ENCODE results near the gene KCNK4. TPM values are rescaled to one million over a fixed set of nuclear protein-coding genes. Genes with fewer than 3 reads are reported as not detected.

Gene KCNK4
- total and polyA plus RNA-seq, 8 donors: not detected

GRCh38 chr11:64320556-64320955 is 29.5 kb downstream of the KCNK4 start:
- Histone ChIP-seq H3K9me3 (no peaks in the 10 kb centered on the region), H3K27ac (peak overlapping the region; percentile 84 to 99 (median 95)), H3K27me3 (no peaks in the 10 kb centered on the region), H3K4me3 (no peak overlapping the region), H3K4me1 (peaks cover 25 to 61% (median 58%) of the 10 kb centered on the region in 4 donors), H3K36me3 (peaks cover 21 to 42% (median 38%) of the 10 kb centered on the region in 4 donors)
- intact Hi-C loops (cut with DNase I; ENCODE audit: low total_unique reads): no loop called here
- peak in 1 of 2 donors; percentile 5 for DNase-seq
- no peak for TF ChIP-seq POLR2AphosphoS5 (IDR thresholded peaks at IDR 0.05)
- TF ChIP-seq EP300 (IDR thresholded peaks at IDR 0.05): no peak
- TF ChIP-seq POLR2A (IDR thresholded peaks at IDR 0.05): no peak
- TF ChIP-seq CTCF (IDR thresholded peaks at IDR 0.05): no peak
- WGBS, 5 donors: 88 to 93% (median 90%) methylated on average over 4 to 7 of the region's 7 CpGs

DNA sequence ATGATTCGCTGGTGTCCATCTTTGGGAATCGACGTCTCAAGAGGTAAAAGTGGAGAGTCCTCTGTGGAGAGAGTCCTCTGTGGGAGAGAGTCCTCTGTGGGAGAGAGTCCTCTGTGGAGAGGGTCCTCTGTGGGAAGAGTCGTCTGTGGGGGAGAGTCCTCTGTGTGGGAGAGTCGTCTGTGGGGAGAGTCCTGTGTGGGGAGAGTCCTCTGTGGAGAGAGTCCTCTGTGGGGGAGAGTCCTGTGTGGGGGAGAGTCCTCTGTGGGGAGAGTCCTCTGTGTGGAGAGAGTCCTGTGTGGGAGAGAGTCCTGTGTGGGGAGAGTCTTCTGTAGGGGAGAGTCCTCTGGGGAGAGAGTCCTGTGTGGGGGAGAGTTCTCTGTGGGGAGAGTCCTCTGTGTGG is 29.9 kb downstream of the KCNK4 start:
- no peaks in the 10 kb centered on the region for H3K27me3 ChIP-seq
- H3K4me1 ChIP-seq: peaks cover 25 to 59% (median 54%) of the 10 kb centered on the region in 4 donors
- H3K36me3 ChIP-seq: peaks cover 18 to 38% (median 33%) of the 10 kb centered on the region in 4 donors
- intact Hi-C loops (cut with DNase I; ENCODE audit: low total_unique reads): no loop called here
- no peak overlapping the region for H3K4me3 ChIP-seq
- no peak for TF ChIP-seq CTCF (IDR thresholded peaks at IDR 0.05)
- no peak for TF ChIP-seq POLR2AphosphoS5 (IDR thresholded peaks at IDR 0.05)
- TF ChIP-seq EP300 (IDR thresholded peaks at IDR 0.05): no peak
- TF ChIP-seq POLR2A (IDR thresholded peaks at IDR 0.05): no peak
- no peaks in the 10 kb centered on the region for H3K9me3 ChIP-seq
- peak overlapping the region; percentile 84 to 99 (median 95) for H3K27ac ChIP-seq
- DNase-seq: no peak
- WGBS, 5 donors: 64 to 74% (median 65%) methylated on average over 5 of the region's 5 CpGs

DNA sequence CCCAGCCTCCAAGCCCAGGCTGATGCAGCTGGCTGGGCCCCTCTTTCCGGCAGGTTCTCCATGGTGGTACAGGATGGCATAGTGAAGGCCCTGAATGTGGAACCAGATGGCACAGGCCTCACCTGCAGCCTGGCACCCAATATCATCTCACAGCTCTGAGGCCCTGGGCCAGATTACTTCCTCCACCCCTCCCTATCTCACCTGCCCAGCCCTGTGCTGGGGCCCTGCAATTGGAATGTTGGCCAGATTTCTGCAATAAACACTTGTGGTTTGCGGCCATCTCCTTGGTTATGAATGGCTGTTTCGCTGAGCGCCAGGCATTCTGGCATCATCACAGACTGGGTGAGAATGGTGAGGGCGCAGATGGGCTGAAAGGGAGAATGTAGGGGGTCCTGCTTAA is 30.4 kb downstream of the KCNK4 start:
- intact Hi-C loops (cut with DNase I; ENCODE audit: low total_unique reads): no loop called here
- H3K4me3 ChIP-seq: no peak overlapping the region
- H3K9me3 ChIP-seq: no peaks in the 10 kb centered on the region
- 36 to 81% (median 48%) methylated on average over 5 of the region's 5 CpGs for WGBS, 5 donors
- peaks cover 22 to 54% (median 49%) of the 10 kb centered on the region in 4 donors for H3K4me1 ChIP-seq
- peaks cover 14 to 33% (median 28%) of the 10 kb centered on the region in 4 donors for H3K36me3 ChIP-seq
- TF ChIP-seq CTCF (IDR thresholded peaks at IDR 0.05): no peak
- no peak for TF ChIP-seq POLR2A (IDR thresholded peaks at IDR 0.05)
- no peak for TF ChIP-seq EP300 (IDR thresholded peaks at IDR 0.05)
- peak in 2 of 3 donors; percentile 64 to 75 for TF ChIP-seq POLR2AphosphoS5 (IDR thresholded peaks at IDR 0.05)
- no peaks in the 10 kb centered on the region for H3K27me3 ChIP-seq
- H3K27ac ChIP-seq: peak overlapping the region; percentile 84 to 99 (median 95)
- DNase-seq: peak; percentile 81 to 87

DNA sequence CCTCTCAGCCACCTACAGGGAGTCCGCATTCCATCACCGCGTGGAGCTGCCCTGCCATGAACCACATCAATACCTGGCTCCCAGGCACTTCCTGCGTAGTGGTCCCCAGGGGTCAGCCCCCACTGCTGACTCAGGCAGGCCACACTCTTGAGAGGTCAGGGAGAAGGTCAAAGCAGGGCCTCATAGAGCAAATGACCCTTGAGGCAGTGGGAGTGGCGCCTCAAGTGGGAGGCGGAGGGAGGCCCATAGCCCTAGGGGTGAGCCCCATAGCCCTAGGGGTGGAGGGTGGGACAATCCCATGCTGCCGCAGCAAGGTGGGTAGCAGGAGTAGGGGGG is 31.8 kb downstream of the KCNK4 start:
- peak overlapping the region in 2 of 5 donors; percentile 98 to 99 for H3K27ac ChIP-seq
- H3K4me3 ChIP-seq: no peak overlapping the region
- H3K27me3 ChIP-seq: no peaks in the 10 kb centered on the region
- 86 to 96% (median 87%) methylated on average over 7 of the region's 7 CpGs for WGBS, 5 donors
- H3K4me1 ChIP-seq: peaks cover 18 to 47% (median 44%) of the 10 kb centered on the region in 4 donors
- peak in 1 of 2 donors; percentile 4 for DNase-seq
- H3K9me3 ChIP-seq: no peaks in the 10 kb centered on the region
- no peak for TF ChIP-seq POLR2A (IDR thresholded peaks at IDR 0.05)
- TF ChIP-seq EP300 (IDR thresholded peaks at IDR 0.05): no peak
- no peak for TF ChIP-seq CTCF (IDR thresholded peaks at IDR 0.05)
- no peak for TF ChIP-seq POLR2AphosphoS5 (IDR thresholded peaks at IDR 0.05)
- H3K36me3 ChIP-seq: peaks cover 14 to 33% (median 28%) of the 10 kb centered on the region in 4 donors
- intact Hi-C loops (cut with DNase I; ENCODE audit: low total_unique reads): no loop called here
